ENCODE data around the gene ARSA.
"Not testable (repeated sequence)": the region's sequence is repeated elsewhere in the genome, so short reads cannot be mapped to it uniquely, and the experiment has no call there.

ARSA gene

DNA sequence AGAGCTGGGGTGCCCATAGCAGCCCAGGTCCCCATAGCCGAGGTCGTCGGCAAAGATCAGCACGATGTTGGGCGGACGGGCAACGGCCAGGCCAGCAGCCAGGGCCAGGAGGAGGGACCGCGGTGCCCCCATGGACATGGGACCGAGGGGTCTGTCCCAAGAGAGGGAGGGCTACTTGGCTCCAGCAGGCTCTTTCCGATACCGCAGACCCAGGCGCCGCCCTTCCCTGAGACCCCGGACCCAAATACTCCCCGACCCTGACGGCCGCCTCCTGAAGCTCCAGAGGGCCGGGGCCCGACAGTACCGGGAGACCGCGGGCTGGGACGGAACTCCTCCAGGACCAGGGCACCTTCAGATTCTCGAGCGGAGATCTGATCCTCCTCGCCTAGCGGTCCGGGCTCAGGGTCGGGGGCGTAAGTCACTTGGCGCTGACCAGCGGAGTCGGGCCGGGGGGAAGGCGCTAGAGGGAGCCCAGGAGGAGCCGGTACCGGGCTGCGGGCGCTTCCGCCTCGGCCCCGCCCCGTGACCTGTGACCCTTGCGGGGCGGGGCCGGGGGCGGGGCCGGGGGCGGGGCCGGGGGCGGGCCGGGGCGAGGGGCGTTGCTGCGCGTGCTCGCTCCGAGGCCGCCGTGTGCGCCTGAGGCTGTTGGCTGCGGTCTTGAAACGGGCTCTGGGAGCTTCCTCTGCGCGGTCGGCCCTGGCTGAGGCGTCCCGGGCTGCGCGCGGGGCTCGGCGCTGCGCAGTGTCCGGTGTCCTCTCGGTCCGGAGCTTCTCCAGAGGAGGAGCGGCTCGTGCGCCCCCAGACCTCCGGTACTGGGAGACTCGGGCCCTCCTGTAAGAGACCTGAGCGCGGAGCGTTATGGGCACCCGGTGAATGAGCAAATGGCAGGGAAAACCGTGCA is at the start of gene ARSA:
TSS of gene ARSA (minus strand) at position 511 of the 901 bp plus-strand sequence. CDS start at position 138, 373 bp downstream.
- peak; percentile 63 to 97 (median 78) for DNase-seq
- intact Hi-C loops (cut with DNase I) = loop anchor here (5.0 kb wide), 1 partner anchor 69 kb away; no protein-coding TSS in a partner anchor

DNA sequence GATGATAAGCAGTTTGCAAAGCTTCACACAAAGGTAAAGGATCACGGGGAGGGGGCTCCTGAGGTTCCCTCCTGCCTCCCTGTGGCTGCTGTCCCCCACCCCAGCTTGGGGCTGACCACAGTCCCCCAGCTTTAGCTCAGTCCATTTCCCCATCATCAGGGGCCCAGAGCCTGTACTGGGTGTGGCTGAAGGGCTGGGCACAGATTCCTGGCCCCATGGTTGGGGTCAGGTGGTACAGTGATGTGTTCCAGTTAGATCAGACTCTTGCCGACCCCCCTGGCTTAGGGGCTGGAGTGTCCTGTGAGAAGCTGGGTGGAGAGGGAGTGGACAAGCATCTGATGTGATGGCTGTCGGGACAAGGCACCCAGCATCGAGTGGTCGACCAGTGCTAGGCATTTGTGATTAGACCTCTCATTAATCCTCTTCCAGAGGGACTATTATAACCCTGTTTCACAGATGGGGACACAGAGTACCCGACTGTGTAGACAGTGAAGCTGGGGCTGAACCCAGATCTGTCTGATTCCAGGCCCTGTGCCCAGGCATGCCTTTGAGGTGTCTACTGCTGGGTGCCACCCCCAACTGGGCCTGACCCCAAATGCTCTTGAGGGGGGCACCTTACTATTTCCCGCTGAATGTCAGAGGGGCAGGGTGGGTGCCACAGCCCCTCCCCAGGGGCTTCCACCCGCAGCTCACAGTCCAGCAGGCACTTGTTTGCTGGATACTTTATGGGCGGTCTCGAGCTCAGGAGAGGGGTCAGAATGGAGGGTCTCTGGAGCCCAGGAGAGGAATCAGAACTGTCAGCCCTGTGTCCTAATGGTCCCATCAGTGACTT is 48.9 kb upstream of the ARSA start:
- DNase-seq = peak in 3 of 10 donors; percentile 0 to 66 (median 62)

DNA sequence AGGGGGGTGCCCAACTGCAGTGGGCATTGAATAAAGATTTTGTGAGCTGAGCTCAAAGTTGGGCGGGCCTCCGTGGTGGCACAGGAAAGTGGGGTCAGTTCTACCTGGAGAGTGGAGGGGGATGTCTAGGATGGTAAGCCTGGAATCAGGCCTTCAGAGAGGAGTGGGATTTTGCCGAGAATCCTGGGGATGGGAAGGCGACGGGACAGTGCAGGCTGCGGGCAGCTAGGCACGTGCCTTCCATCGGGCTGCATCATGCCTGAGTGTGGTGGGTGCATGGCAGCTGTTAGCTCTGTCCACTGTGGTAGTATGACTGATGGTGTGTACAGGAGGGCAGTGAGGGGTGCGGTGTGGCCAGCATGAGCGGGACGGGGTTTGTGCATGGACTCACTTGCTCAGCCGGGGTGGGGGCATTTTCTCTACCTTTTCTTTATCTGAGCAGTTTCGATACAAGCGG is 48.3 kb upstream of the ARSA start:
- DNase-seq = peak in 3 of 10 donors; percentile 4 to 70 (median 57)
- intact Hi-C loops (cut with DNase I) = no loop called here

More for the DNA sequence above, 48.9 kb upstream of the ARSA start:
- intact Hi-C loops (cut with DNase I) = no loop called here

DNA sequence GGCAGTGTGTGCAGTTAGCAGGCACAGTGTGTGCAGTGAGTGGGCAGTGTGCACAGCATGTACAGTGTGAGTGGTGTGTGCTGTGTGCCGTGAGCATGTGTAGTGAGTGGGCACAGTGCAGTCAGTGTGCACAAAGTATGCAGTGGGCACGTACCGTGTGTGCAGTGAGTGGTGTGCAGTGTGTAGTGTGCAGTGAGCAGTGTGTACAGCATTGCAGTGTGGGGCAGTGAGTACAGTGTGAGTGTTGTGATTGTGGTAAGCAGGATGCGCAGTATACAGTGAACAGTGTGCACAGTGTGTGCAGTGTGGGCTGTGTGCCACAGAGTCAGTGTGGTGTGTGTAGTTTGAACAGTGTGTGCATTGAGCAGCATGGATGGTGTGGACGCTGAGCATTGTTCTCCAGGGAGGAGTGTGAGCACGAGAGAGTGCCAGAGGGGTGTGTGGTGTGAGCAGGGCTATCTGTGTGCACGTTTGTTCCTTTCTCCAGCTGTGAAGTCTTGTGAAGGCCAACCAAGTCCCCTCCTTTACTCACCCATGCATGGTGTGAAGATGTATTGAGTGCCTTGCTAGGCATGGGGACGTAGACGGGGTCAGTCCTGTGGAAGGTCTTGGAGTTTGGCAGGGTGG is 47.7 kb upstream of the ARSA start:
- peak in 2 of 10 donors; percentile 2 to 56 for DNase-seq
- intact Hi-C loops (cut with DNase I) = no loop called here

DNA sequence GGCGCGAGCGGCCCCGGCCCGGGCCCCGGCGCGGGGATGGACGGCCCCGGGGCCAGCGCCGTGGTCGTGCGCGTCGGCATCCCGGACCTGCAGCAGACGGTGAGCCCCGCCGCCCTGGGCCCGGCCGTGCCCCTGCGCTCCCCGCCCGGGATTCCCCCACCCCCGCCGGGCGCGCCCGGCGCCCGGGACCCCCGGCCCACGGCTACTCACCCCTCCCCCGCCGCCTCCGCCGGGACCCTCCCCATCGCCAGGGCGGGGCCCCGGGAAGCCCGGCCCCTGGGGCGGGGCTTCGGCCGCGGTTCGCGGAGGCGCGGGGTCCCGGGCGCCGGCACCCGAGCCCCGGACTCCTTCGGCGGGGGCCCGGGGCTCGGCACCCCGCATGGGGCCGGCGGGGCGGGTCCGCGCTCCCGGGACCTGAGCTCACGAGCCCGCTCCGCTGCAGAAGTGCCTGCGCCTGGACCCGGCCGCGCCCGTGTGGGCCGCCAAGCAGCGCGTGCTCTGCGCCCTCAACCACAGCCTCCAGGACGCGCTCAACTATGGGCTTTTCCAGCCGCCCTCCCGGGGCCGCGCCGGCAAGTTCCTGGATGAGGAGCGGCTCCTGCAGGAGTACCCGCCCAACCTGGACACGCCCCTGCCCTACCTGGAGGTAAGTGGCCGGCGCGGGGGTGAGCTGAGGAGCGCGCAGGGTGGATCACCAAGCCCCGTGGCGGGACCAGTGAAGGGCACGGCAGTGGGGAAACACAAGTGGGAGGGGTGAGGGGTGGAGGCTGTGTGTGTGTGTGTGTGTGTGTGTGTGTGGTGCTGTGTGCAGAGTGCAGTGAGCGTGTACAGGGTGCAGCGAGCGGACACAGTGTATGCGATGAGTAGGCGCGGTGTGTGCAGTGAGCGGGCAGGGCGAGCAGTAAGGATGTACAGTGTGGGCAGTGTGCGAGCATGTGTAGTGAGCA is 46.9 kb upstream of the ARSA start:
- peak in 4 of 10 donors; percentile 29 to 88 (median 60) for DNase-seq
- intact Hi-C loops (cut with DNase I) = no loop called here

DNA sequence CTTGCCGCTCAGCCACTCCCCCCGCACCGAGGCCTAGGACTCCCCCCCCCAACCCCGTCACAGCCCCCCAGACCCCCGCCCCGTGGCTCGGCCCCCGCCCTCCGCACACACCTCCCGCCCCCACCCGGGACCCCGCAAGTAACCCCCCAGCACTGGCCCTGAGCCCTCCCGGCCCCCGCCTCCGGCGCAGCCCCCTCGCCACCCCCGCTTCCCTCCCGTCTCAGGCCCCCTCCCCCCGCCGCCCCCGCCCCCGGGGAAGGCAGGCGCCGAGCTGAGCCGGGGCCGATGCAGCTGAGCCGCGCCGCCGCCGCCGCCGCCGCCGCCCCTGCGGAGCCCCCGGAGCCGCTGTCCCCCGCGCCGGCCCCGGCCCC is 46.2 kb upstream of the ARSA start:
- intact Hi-C loops (cut with DNase I) = no loop called here
- peak in 3 of 10 donors; percentile 7 to 61 (median 48) for DNase-seq

DNA sequence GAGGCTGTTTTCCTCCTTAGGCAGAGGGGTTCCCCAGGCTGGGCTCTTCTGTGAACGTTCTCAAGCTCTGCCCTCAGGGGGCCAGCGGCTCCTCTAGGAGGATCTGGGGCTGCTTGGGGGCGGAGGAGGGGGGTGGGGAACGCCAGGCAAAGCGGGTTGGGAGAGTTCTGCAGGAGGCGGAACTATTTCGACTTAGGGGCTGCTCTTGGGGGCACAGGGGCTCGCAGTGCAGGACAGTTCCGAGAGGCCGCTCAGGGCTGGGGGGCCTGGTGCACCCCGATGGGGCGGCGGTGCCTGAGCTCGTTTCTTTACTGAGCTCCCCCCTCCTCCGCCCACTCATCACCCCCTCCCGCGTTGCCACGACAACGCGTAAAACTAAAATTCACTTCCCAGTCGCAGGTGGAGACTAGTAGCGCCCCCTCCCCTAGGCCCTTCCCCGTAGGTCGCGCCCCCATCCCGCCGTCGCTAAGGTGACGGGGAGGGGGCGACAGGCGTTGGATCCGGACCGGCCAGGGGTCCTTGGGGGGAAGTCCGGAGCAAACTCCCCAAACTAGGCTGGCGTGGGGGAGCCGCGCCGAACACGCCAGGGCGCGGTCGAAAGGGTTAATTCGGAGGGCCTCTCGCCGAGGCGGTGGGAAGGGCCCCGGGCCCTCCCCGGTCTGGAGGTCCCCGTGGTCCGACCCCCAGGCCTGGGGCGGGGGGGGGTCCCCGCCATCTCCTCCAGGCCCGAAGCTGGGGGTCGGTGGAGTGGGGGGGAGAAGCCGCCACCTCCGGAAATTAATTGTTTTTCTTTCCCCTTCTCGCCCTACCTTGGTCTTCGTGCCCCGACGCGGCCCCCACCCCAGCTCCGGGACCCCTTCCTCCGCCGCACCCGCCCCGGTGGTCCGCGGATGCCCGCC is 45.5 kb upstream of the ARSA start:
- intact Hi-C loops (cut with DNase I) = no loop called here
- peak in 5 of 10 donors; percentile 34 to 92 (median 50) for DNase-seq

DNA sequence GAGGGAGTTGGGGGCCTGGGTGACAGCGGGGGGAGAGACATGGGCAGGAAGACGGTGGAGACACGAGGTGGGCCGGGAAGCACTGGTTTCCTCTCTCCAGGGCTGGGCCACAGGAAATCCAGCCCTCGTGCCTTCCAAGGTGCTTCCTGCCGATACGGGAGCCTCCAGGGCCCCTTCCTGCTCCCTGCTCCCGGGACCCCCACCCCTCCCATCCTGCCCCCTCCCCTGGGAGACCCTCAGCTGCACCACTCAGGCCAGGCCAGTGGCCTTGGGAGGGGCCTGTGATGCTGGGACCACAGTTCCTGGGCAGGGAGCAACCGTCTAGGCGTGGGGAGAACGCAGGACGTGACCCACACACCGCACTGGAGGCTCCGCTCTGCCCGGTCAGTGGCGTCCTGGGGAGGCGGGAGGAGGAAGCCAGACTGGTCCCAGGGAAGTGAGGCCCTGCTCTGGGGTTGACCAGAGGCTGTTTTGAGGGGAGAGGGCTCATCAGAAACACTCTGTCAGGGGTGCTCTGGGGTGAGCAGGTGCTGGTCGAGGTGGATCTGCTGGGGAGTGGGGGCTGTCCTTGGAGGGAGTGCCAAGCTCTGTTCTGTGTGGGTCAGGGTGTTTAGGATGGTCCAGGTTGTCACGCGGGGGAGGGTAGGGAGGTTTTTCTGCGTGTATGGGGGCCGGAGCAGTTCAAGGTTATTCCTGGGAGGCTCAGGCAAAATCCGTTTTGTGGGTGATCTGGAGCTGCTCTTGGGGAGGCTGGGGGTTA is 44.7 kb upstream of the ARSA start, which contains the start of gene SHANK3:
TSS of gene SHANK3 (plus strand) at position 353 of the 760 bp plus-strand sequence.
- peak in 2 of 10 donors; percentile 44 to 69 for DNase-seq
- intact Hi-C loops (cut with DNase I) = no loop called here

DNA sequence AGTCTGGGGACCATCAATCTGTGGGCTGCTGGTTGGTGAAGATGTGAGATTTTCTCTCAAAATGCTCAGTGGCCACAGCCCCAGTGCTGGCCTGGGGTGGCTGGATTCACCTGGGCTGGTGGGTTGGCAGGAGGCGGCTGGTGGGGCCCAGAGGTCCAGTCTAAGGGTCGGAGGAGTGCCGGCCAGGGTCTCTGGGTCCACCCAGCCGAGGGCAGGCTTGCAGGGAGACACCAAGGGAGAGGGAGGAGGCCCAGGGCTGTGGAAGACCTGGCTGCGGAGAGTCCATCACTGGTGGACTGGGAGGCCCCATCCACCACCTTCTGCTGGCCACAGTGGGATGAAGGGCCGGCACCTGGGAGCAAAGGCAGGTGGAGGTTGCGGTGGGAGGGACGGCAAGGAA is 44.1 kb upstream of the ARSA start:
- peak in 3 of 10 donors; percentile 72 to 79 (median 74) for DNase-seq
- intact Hi-C loops (cut with DNase I) = no loop called here

DNA sequence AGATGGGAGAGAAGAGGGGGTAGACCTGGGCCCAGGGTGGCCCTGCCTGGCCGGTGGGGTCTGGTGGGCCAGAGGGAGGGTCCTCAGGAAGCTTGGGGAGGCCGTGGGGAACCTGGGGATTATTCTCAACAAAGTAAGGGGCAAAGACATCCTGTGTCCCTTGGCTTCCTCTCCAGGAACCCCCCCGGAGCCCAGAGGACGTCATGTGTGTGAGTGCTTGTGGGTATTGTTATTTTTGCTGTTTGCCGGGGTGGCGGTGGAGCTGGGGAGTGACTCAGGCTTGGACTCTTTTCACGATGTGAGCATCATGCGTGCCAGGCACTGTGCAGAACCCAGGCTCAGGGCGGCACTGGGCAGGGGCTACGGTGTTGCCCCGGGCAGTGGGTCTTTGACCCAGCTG is 43.7 kb upstream of the ARSA start:
- intact Hi-C loops (cut with DNase I) = no loop called here
- peak in 8 of 10 donors; percentile 37 to 91 (median 60) for DNase-seq

DNA sequence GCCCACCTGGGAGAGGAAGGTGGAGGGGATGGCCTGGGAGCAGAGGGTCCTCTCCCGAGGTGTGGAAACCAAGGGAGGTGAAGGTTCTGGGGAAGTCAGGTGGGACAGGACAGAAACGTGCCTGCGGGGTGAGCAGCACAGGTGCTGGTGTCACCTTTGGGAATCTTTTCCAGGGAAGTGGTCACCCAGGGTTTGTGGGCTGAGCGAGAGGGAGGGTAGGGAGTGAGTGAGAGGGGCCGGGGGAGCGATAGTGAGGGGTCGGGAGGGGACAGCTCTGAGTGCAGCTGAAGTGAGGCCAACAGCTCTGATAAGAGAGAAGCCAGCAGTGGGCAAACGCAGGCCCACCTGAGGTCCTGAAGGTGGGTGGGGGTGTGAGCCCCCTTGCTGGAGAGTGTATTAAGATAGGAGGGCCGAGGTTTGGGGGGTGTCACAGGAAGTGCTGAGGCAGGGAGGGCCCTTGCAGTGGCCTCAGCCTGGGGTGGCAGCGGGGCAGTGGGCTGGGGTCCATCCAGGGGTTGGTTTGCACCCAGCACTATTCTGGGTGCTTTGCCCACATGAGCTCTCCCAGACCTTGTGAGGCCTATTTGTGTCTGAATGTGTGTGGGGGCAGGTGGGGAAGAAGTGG is 43.1 kb upstream of the ARSA start:
- peak in 2 of 10 donors; percentile 45 to 60 for DNase-seq
- intact Hi-C loops (cut with DNase I) = no loop called here

DNA sequence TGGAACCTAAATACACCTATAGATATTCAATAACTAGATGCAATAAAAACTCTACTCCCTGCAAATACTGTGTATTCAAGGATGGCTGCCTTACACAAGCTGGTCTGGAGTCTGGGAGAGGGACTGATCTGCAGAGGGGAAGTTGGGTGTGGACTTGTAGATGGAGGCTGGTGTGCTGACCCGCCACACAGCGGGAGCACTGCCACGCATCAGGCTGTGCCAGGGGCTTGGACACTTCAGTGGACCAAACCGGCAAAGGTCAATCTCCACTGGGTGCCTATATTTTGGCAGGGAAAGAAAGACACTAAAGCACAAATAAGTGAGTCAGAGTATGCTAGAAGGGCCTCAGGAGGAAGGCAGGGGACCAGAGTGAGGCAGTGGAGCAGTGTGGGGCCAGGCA is 42.6 kb upstream of the ARSA start:
- peak in 2 of 10 donors; percentile 62 to 71 for DNase-seq
- intact Hi-C loops (cut with DNase I) = no loop called here

DNA sequence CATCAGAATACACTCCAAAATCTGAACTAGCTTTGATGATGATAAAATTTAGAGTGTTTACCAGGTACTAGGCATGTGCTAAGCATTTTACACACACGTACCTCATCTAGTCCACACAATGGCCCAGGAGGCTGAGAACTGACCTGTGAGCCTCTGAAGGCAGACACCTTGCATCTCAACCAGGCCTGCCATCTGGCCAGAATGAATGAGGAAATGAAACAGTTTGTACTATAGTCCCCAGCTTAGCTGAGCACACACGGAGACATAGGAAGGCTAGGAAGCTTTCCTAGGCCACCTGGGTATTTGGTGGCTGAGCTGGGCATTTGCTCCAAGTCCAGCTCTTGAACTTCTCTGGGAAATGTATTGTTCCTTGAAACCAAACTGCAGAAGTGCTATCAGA is 37.8 kb upstream of the ARSA start:
- no peak for DNase-seq
- intact Hi-C loops (cut with DNase I) = no loop called here

DNA sequence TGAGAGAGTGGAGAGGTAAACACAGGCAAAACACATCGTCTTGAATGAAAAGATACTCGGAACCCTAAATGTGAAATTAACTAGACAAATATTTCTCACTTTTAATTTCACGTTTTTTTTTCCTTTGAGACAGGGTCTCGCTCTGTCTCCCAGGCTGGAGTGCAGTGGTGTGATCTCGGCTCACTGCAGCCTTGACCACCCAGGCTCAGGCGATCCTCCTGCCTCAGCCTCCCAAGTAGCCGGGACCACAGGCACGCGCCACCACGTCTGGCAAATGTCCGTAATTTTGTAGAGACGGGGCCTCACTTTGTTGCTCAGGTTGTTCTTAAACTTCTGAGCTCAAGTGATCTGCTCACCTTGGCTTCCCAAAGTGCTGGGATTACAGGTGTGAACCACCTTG is 37.3 kb upstream of the ARSA start:
- peak in 1 of 10 donors; percentile 62 for DNase-seq
- intact Hi-C loops (cut with DNase I) = no loop called here

DNA sequence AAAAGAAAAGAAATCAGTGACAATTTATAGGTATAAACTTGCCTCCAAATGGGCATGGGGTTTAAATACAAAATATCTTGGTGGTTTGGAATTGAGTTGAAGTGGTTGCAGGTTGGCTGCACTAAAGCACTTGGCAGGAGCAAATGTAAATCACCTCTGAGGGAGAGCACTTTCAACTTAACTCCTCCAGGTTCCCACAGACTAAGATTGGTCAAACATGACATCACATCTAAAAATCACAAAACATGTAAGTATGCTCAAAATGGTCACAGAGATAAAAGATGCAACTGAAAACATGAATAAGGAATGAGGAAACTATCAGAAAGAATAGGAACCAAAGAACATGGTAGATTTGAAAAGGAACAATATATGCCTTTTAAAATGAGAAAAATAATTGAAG is 32.4 kb upstream of the ARSA start:
- intact Hi-C loops (cut with DNase I) = no loop called here
- no peak for DNase-seq

DNA sequence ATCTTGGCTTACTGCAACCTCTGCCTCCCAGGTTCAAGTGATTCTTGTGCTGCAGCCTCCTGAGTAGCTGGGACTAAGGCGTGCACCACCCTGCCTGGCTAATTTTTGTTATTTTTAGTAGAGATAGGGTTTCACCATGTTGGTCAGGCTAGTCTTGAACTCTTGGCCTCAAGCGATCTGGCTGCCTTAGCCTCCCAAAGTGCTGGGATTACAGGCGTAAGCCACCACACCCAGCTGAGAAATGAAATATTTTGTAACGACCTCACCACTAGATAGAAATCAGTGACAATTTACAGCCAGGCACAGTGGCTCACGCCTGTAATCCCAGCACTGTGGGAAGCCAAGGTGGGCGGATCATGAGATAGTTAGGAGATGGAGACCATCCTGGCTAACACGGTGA is 31.8 kb upstream of the ARSA start:
- DNase-seq; intact Hi-C loops (cut with DNase I): not testable (repeated sequence)

DNA sequence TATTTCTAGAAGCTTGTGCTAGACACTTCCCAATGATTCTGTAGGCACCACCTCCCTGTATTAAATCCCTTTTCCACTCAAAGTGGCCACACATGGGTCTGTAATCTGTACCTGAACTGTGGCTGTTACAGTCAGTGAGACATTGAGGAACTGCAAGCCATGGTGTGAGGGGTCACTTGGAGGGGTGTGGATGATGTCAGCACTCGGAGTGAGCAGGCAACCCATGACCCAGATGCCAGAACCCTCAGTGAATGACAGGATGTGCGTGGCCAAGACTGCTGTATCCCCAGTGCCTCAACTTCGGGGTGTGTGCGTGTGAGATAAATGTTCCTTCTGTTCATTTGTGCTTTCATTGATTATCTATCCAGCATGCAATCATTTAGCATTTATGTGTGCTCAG is 30.0 kb upstream of the ARSA start:
- intact Hi-C loops (cut with DNase I) = no loop called here
- no peak for DNase-seq
